A673 (cell line): ENCODE results near the gene TLE2.

Experiments
- CTCF ChIP-seq: fragments of 300-800, 200-600 bp; sonication (generic); conservative IDR thresholded peaks from 2 replicates; pipeline ENCODE4 v1.5.1; 2017; ENCODE audit warnings: low read depth, mild to moderate bottlenecking, antibody characterized with exemption, low read length, moderate library complexity, mixed read lengths
- EZH2 ChIP-seq: fragments of 200-600 bp; sonication (generic); IDR thresholded peaks from 2 replicates; pipeline ENCODE4 v1.6.1; 2017; ENCODE audit warnings: borderline replicate concordance, low read depth, mild to moderate bottlenecking, mixed read lengths, antibody characterized with exemption, low read length; ENCODE audit not compliant: poor library complexity, severe bottlenecking

GRCh38 chr19:2964874-2965273 is 64.2 kb downstream of the TLE2 start:
- TF ChIP-seq CTCF = no peak
- no peak for TF ChIP-seq EZH2
